OCI-LY1 (cell line): ENCODE data around the gene CNIH4.

Experiments
- EZH2 ChIP-seq: fragments of 200-600 bp; sonication (generic), shearing (Covaris generic); IDR thresholded peaks from 2 replicates; pipeline ENCODE4 v1.8.0; 2017; ENCODE audit warnings: borderline replicate concordance, mixed run types, mild to moderate bottlenecking, antibody characterized with exemption, low read length, moderate library complexity, mixed read lengths
- TF ChIP-seq, protein P1 (sequence below): fragments of 200-600 bp; sonication (generic), shearing (Covaris generic); IDR thresholded peaks from 2 replicates; pipeline ENCODE4 v1.5.1; 2017; ENCODE audit warnings: mild to moderate bottlenecking, antibody characterized with exemption, low read length, moderate library complexity, mixed read lengths

GRCh38 chr1:224411766-224412165 lies 55.1 kb downstream of the CNIH4 start:
- TF ChIP-seq, protein P1, sequence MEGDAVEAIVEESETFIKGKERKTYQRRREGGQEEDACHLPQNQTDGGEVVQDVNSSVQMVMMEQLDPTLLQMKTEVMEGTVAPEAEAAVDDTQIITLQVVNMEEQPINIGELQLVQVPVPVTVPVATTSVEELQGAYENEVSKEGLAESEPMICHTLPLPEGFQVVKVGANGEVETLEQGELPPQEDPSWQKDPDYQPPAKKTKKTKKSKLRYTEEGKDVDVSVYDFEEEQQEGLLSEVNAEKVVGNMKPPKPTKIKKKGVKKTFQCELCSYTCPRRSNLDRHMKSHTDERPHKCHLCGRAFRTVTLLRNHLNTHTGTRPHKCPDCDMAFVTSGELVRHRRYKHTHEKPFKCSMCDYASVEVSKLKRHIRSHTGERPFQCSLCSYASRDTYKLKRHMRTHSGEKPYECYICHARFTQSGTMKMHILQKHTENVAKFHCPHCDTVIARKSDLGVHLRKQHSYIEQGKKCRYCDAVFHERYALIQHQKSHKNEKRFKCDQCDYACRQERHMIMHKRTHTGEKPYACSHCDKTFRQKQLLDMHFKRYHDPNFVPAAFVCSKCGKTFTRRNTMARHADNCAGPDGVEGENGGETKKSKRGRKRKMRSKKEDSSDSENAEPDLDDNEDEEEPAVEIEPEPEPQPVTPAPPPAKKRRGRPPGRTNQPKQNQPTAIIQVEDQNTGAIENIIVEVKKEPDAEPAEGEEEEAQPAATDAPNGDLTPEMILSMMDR, result no peak
- no peak for TF ChIP-seq EZH2
